H1 (cell line): ENCODE data around the gene DHX58. TPM values are rescaled to one million over a fixed set of nuclear protein-coding genes. Genes with fewer than 3 reads are reported as not detected.
A peak's percentile ranks its signal among the peaks of the same experiment; 100 is the strongest.

Source experiments
- CTCF ChIA-PET: fragments of 300-600 bp; sonication (Branson Sonifier 250); formaldehyde crosslinking; loops from one replicate; lab custom pipeline; 2021; ENCODE audit not compliant: partially characterized antibody; lab: Charles Lee
- POLR2A ChIA-PET: fragments of 300-600 bp; sonication (Branson Sonifier 250); formaldehyde crosslinking; loops from one replicate; lab custom pipeline; 2021; ENCODE audit warnings: inconsistent platforms; ENCODE audit not compliant: partially characterized antibody; lab: Charles Lee
- DNase-seq, 2 experiments: peaks; one replicate each; pipeline versions ENCODE4 v3.0.0 to v3.0.0-alpha.2; 2010 to 2022; ENCODE audit warnings: low spot score in 2 of 2, low read depth in 1 of 2, mixed read lengths in 1 of 2
- FAIRE-seq: peaks from 2 replicates; lab custom pipeline; 2011; peaks lifted over from hg19 to GRCh38; lab: Jason Lieb, UNC
- H2AFZ ChIP-seq: 2 replicates; pipeline ENCODE4 v1.8.1; 2012; ENCODE audit warnings: low read length, inconsistent platforms
- H2AK5ac ChIP-seq: 2 replicates; pipeline ENCODE4 v1.6.1; 2013; ENCODE audit warnings: low read depth, low read length
- H2BK120ac ChIP-seq: replicated peaks from 2 replicates; pipeline ENCODE3; 2013; ENCODE audit warnings: low read depth, low read length, inconsistent platforms
- H2BK12ac ChIP-seq: 2 replicates; pipeline ENCODE4 v1.6.1; 2013; ENCODE audit warnings: low read depth, low read length
- H2BK15ac ChIP-seq: 2 replicates; pipeline ENCODE4 v1.6.1; 2013; ENCODE audit warnings: low read length
- H2BK20ac ChIP-seq: 2 replicates; pipeline ENCODE4 v1.6.1; 2013; ENCODE audit warnings: low read length
- H2BK5ac ChIP-seq: 2 replicates; pipeline ENCODE4 v1.6.1; 2013; ENCODE audit warnings: low read depth, low read length
- H3K14ac ChIP-seq: 2 replicates; pipeline ENCODE4 v1.6.1; 2013; ENCODE audit warnings: inconsistent platforms; ENCODE audit not compliant: insufficient read length
- H3K18ac ChIP-seq: 2 replicates; pipeline ENCODE4 v1.6.1; 2013; ENCODE audit warnings: low read length; ENCODE audit errors: extremely low read depth
- H3K23ac ChIP-seq: 2 replicates; pipeline ENCODE4 v1.6.1; 2013; ENCODE audit warnings: inconsistent platforms; ENCODE audit not compliant: insufficient read length
- H3K23me2 ChIP-seq: 2 replicates; pipeline ENCODE4 v1.6.1; 2013; ENCODE audit warnings: low read depth, low read length
- H3K27ac ChIP-seq: 2 replicates; pipeline ENCODE4 v1.6.1; 2011; ENCODE audit warnings: low read depth, low read length, inconsistent platforms
- H3K27me3 ChIP-seq, 4 experiments: replicated peaks in 1 of 4; 1 replicate in 1 of 4; 2 replicates in 3 of 4; pipeline versions ENCODE4 v1.6.1 to v1.8.1; 2011 to 2013; ENCODE audit warnings: low read length in 3 of 4, mild to moderate bottlenecking in 3 of 4, inconsistent platforms in 2 of 4, mixed read lengths in 2 of 4, moderate library complexity in 1 of 4; ENCODE audit not compliant: control insufficient read depth in 3 of 4, insufficient read depth in 3 of 4; ENCODE audit errors: extremely low read depth in 1 of 4
- H3K36me3 ChIP-seq, 4 experiments: 2 replicates each; pipeline versions ENCODE4 v1.6.1 to v1.8.1; 2011 to 2013; ENCODE audit warnings: mild to moderate bottlenecking in 4 of 4, low read length in 3 of 4, moderate library complexity in 2 of 4, control low read depth in 1 of 4, inconsistent platforms in 1 of 4; ENCODE audit not compliant: insufficient read depth in 4 of 4, control insufficient read depth in 2 of 4
- H3K4ac ChIP-seq: replicated peaks from 2 replicates; pipeline ENCODE3; 2013; ENCODE audit warnings: low read length, low read depth, mixed read lengths, inconsistent platforms; ENCODE audit not compliant: insufficient read length
- H3K4me1 ChIP-seq, 4 experiments: replicated peaks in 1 of 4; 1 replicate in 1 of 4; 2 replicates in 3 of 4; pipeline versions ENCODE4 v1.6.1 to v1.8.1; 2011 to 2013; ENCODE audit warnings: low read length in 3 of 4, inconsistent platforms in 2 of 4, mixed read lengths in 1 of 4; ENCODE audit not compliant: insufficient read depth in 4 of 4, control insufficient read depth in 3 of 4
- H3K4me2 ChIP-seq, 2 experiments: 2 replicates each; pipeline versions ENCODE4 v1.6.1 to v1.8.1; 2011 to 2013; ENCODE audit warnings: low read depth in 2 of 2, low read length in 2 of 2, control low read depth in 1 of 2, inconsistent platforms in 1 of 2, mild to moderate bottlenecking in 1 of 2; ENCODE audit not compliant: insufficient read depth in 1 of 2
- H3K4me3 ChIP-seq, 4 experiments: fragments of 200-600, 300-600 bp in 1 of 4; sonication (generic), shearing (Covaris generic), sonication (Bioruptor Twin) in 1 of 4; 2 replicates each; pipeline versions ENCODE4 v1.5.1 to v1.8.1; 2011 to 2016; ENCODE audit warnings: low read length in 4 of 4, low read depth in 3 of 4, control low read depth in 2 of 4, inconsistent platforms in 2 of 4, mild to moderate bottlenecking in 2 of 4, mixed read lengths in 1 of 4, moderate library complexity in 1 of 4; ENCODE audit not compliant: insufficient read depth in 2 of 4; ENCODE audit errors: extremely low read depth in 1 of 4
- H3K56ac ChIP-seq: replicated peaks from 2 replicates; pipeline ENCODE3; 2013; ENCODE audit warnings: low read depth, mild to moderate bottlenecking, mixed read lengths, low read length, inconsistent platforms; ENCODE audit not compliant: insufficient read length
- H3K79me1 ChIP-seq: 2 replicates; pipeline ENCODE4 v1.6.1; 2013; ENCODE audit warnings: low read depth, low read length, control low read depth
- H3K79me2 ChIP-seq, 2 experiments: 2 replicates each; pipeline versions ENCODE4 v1.6.1 to v1.8.1; 2012 to 2013; ENCODE audit warnings: low read length in 2 of 2, mild to moderate bottlenecking in 2 of 2, inconsistent platforms in 1 of 2; ENCODE audit not compliant: insufficient read depth in 2 of 2, control insufficient read depth in 1 of 2
- H3K9ac ChIP-seq, 4 experiments: replicated peaks in 1 of 4; 1 replicate in 1 of 4; 2 replicates in 3 of 4; pipeline versions ENCODE4 v1.6.1 to v1.8.1; 2011 to 2013; ENCODE audit warnings: low read depth in 3 of 4, low read length in 3 of 4, control low read depth in 2 of 4, mild to moderate bottlenecking in 2 of 4, moderate library complexity in 2 of 4, inconsistent platforms in 1 of 4; ENCODE audit errors: extremely low read depth in 1 of 4
- H3K9me3 ChIP-seq, 2 experiments: 2 replicates each; pipeline versions ENCODE4 v1.6.1 to v1.8.1; 2012 to 2013; ENCODE audit warnings: mild to moderate bottlenecking in 2 of 2, moderate library complexity in 2 of 2, control low read depth in 1 of 2, inconsistent platforms in 1 of 2, low read depth in 1 of 2, low read length in 1 of 2, mixed read lengths in 1 of 2; ENCODE audit not compliant: insufficient read depth in 2 of 2
- H4K20me1 ChIP-seq, 2 experiments: replicated peaks in 1 of 2; 2 replicates each; pipeline versions ENCODE3 to v1.8.1; 2011 to 2013; ENCODE audit warnings: inconsistent platforms in 2 of 2, low read length in 2 of 2, mild to moderate bottlenecking in 1 of 2; ENCODE audit not compliant: insufficient read depth in 2 of 2, control insufficient read depth in 1 of 2
- H4K5ac ChIP-seq: 2 replicates; pipeline ENCODE4 v1.6.1; 2013; ENCODE audit warnings: low read length, low read depth, mixed read lengths, inconsistent platforms; ENCODE audit not compliant: insufficient read length
- H4K8ac ChIP-seq: 2 replicates; pipeline ENCODE4 v1.8.0; 2013; ENCODE audit warnings: mild to moderate bottlenecking, moderate library complexity, low read length, inconsistent platforms; ENCODE audit not compliant: insufficient read depth; ENCODE audit errors: extremely low read depth
- H4K91ac ChIP-seq: replicated peaks from 2 replicates; pipeline ENCODE3; 2013; ENCODE audit warnings: low read length, mixed read lengths, inconsistent platforms; ENCODE audit not compliant: insufficient read length
- HDAC6 ChIP-seq: IDR thresholded peaks from one replicate; pipeline ENCODE4 v1.7.1; 2012; ENCODE audit warnings: low read depth, mild to moderate bottlenecking, inconsistent platforms, low read length, moderate library complexity
- JUN ChIP-seq: IDR thresholded peaks from 2 replicates; pipeline ENCODE4 v1.6.1; 2011; ENCODE audit warnings: low read depth, mild to moderate bottlenecking, improper control_type of control experiment, low read length
- MAFK ChIP-seq: IDR thresholded peaks from 2 replicates; pipeline ENCODE4 v1.6.1; 2012; ENCODE audit warnings: low read depth, mild to moderate bottlenecking, improper control_type of control experiment, low read length
- POLR2A ChIP-seq, 2 experiments: IDR thresholded peaks; 1 replicate in 1 of 2; 2 replicates in 1 of 2; pipeline ENCODE4 v1.6.1; 2011; ENCODE audit warnings: low read depth in 2 of 2, low read length in 2 of 2, mild to moderate bottlenecking in 2 of 2; ENCODE audit errors: control extremely low read depth in 1 of 2
- RFX5 ChIP-seq: IDR thresholded peaks from 2 replicates; pipeline ENCODE4 v1.6.1; 2011; ENCODE audit warnings: low read depth, low read length, improper control_type of control experiment, borderline replicate concordance
- SRF ChIP-seq: IDR thresholded peaks from 2 replicates; pipeline ENCODE4 v1.6.1; 2011; ENCODE audit warnings: mild to moderate bottlenecking, low read depth, low read length, moderate library complexity
- WGBS, 2 experiments: shearing (Covaris generic) in 1 of 2; methylation state at CpG; one replicate each; pipeline versions ENCODE4 v1.1.6 to v1.1.7; 2013 to 2015; ENCODE audit warnings: low lambda C conversion rate in 2 of 2, mixed read lengths in 2 of 2, inconsistent platforms in 1 of 2, low coverage in 1 of 2, missing lambda C conversion rate in 1 of 2; ENCODE audit not compliant: insufficient replicate concordance in 2 of 2, insufficient coverage in 1 of 2, insufficient read length in 1 of 2; ENCODE audit errors: extremely low coverage in 1 of 2, missing lambda C conversion rate in 1 of 2; 5-methylcytosine and 5-hydroxymethylcytosine counted together
- polyA plus RNA-seq, 7 experiments: library from polyadenylated mRNA; depleted of rRNA in 3 of 7; stranded (reverse) in 5 of 7; unstranded in 2 of 7; fragments of >200 nt in 5 of 7; fragments of 200-250 nt in 2 of 7; gene quantifications; 1 replicate in 5 of 7; 2 replicates in 1 of 7; 4 replicates in 1 of 7; pipeline versions ENCODE4 v1.2.1 to v1.2.3, GENCODE V29; 2011 to 2013; ENCODE audit warnings: missing spikeins in 2 of 7, mixed read lengths in 2 of 7
- total RNA-seq: library from RNA; stranded (reverse); fragmentation: NEBNext Ultra II Directional; extraction: Animal tissue kit (Norgen Biotek cat#: 25700); gene quantifications from 2 replicates; pipeline ENCODE4 v1.2.1, GENCODE V29; 2021

Gene DHX58
- total and polyA plus RNA-seq, 2 of the 8 experiments (the other 6 are each of a cell fraction or from before 2014, with no cell fraction given), result 5.6 to 9.9 TPM

DNA sequence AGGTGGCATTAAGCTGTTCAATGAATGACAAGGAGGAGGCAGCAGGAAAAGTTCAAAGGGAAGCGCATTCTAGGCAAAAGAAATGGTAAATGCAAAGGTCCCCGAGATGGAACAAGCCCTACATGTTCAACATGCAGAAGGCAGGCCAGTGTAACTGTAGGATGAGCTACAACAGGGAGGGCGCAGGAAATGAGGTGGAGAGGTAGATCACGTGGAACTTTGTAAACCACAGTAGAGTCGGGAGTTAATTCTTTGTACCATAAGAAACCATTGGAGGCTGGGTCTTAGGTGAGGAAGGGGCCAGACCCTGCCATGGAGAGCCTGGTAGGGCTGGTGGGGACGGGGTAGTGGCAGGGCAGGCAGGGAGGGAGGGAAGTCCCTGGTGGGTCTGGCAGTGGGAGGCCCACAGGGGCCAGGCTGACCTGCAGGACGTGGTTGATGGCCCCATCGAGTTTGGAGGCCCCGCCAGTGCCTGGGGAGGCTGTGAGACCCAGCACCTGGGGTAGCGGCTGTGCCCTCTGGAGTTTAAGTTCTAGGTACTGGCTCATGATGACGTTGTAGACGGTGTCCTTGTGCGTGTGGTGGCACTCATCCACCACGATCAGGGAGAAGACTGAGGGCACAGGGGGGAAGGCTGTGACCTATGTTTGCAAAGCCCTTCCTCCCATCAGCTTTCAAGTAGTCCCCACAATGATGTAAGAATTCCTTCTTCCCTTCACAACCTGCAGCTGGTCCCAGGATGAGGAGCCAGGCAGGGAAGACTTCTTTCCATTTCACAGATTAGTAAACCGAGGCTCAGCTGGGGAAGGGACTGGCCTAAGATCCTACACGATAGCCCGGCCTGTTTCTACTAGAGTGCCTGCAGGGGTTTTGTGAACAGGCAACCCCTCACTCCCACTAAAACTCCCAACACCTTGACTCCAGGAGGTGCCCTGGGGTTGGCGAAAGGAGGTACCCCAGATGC is 1.9 kb downstream of the DHX58 start:
- no peak overlapping the region for H4K5ac ChIP-seq
- 93% methylated on average over 18 of the region's 18 CpGs; no CpG with 5 or more reads in 1 of the 2 experiments for WGBS, 2 experiments
- no peak overlapping the region for H4K91ac ChIP-seq
- H3K9me3 ChIP-seq, result no peaks in the 10 kb centered on the region
- no peak overlapping the region for H2BK120ac ChIP-seq
- H2AK5ac ChIP-seq, result no peak overlapping the region
- H4K8ac ChIP-seq, result no peak overlapping the region
- TF ChIP-seq SRF (no peak), POLR2A (IDR thresholded peaks at IDR 0.05; ENCODE audit: control extremely low read depth in 1 of 2, low read depth in 2 of 2, low read length in 2 of 2) (no peak), JUN (no peak), MAFK (no peak), HDAC6 (no peak), RFX5 (no peak)
- H3K4ac ChIP-seq, result no peak overlapping the region
- FAIRE-seq, result no peak
- H3K23me2 ChIP-seq, result peaks cover 2% of the 10 kb centered on the region; the same call in 1 of the 2 replicates
- no peaks in the 10 kb centered on the region for H3K79me1 ChIP-seq
- H3K27ac ChIP-seq, result no peak overlapping the region
- H3K4me2 ChIP-seq, result no peak overlapping the region
- H3K4me3 ChIP-seq, result no peak overlapping the region
- DNase-seq, result no peak
- no peak overlapping the region for H3K14ac ChIP-seq
- H2BK15ac ChIP-seq, result no peak overlapping the region
- no peak overlapping the region for H2BK20ac ChIP-seq
- ChIA-PET CTCF (interaction anchor here (1.2 to 39.4 kb wide), 9 partner anchors 5 to 151 kb away, joined by 3 to 1084 read pairs (median 8); partner anchors contain the start of genes DHX58, DNAJC7, HSPB9 and KAT2A), POLR2A (interaction anchor here (0.8 to 7.2 kb wide), 6 partner anchors 11 to 99 kb away, joined by 3 to 51 read pairs (median 4); partner anchors contain the start of genes HSPB9 and KAT2A)
- H3K27me3 ChIP-seq, result no peaks in the 10 kb centered on the region
- H3K36me3 ChIP-seq, result peaks cover 0 to 4% (median 2%) of the 10 kb centered on the region in 4 experiments; a peak in 5 of 8 replicates
- no peak overlapping the region for H3K23ac ChIP-seq
- H3K4me1 ChIP-seq, result peaks cover 0 to 18% (median 10%) of the 10 kb centered on the region in 4 experiments; a peak in 6 of 7 replicates
- H3K56ac ChIP-seq, result no peak overlapping the region
- no peak overlapping the region for H2AFZ ChIP-seq
- no peak overlapping the region for H2BK5ac ChIP-seq
- H2BK12ac ChIP-seq, result 0 out of 2 replicates have a peak overlapping the region, but pooled peaks have one; percentile 52
- H4K20me1 ChIP-seq, result no peaks in the 10 kb centered on the region
- no peaks in the 10 kb centered on the region for H3K79me2 ChIP-seq
- H3K9ac ChIP-seq, result no peak overlapping the region
- no peak overlapping the region for H3K18ac ChIP-seq
